GM12878 (cell line): ENCODE measurements around the gene PTPRM. TPM values are rescaled to one million over a fixed set of nuclear protein-coding genes. Genes with fewer than 3 reads are reported as not detected.

Source experiments
- ATAC-seq: fragments of 200-7000 bp; cut with Tn5 transposase; 3 replicates; pipeline ENCODE4 v1.9.1; 2020; ENCODE audit warnings: mild to moderate bottlenecking, moderate library complexity
- BruUV-seq: library from RNA; stranded (reverse); fragments of 400-500 nt; replicated peaks from 2 replicates; lab custom pipeline; 2021; lab: Mats Ljungman, UMichigan
- CTCF ChIA-PET: fragments of 300-600 bp; sonication (Branson Sonifier 250); formaldehyde crosslinking; extraction: SDS; loops from one replicate; lab custom pipeline; 2021; ENCODE audit warnings: inconsistent platforms; lab: Yijun Ruan, JAX
- POLR2A ChIA-PET: fragments of 350-600 bp; formaldehyde crosslinking; extraction: SDS; loops from one replicate; lab custom pipeline; 2021; ENCODE audit warnings: inconsistent platforms; lab: Charles Lee
- RAD21 ChIA-PET: fragments of 300-600 bp; sonication (Branson Sonifier 250); formaldehyde crosslinking; loops from one replicate; lab custom pipeline; 2023; ENCODE audit warnings: antibody characterized with exemption; ENCODE audit not compliant: unreplicated experiment; lab: Charles Lee
- SMC1A ChIA-PET: fragments of 300-600 bp; sonication (Branson Sonifier 250); formaldehyde crosslinking; loops from one replicate; lab custom pipeline; 2023; ENCODE audit not compliant: unreplicated experiment, uncharacterized antibody; lab: Charles Lee
- DNase-seq: peaks from one replicate; pipeline ENCODE4 v3.0.0-alpha.2; 2011; ENCODE audit warnings: low read depth, low spot score
- FAIRE-seq: peaks from 3 replicates; lab custom pipeline; 2011; peaks lifted over from hg19 to GRCh38; lab: Jason Lieb, UNC
- H2AFZ ChIP-seq: 2 replicates; pipeline ENCODE4 v1.6.0; 2011; ENCODE audit warnings: low read depth, low read length, control low read depth; ENCODE audit not compliant: control insufficient read depth
- H3K27ac ChIP-seq: 2 replicates; pipeline ENCODE4 v1.5.1; 2011; ENCODE audit warnings: control low read depth; ENCODE audit not compliant: control insufficient read depth, insufficient read depth
- H3K27me3 ChIP-seq, 2 experiments: replicated peaks in 1 of 2; 2 replicates each; pipeline versions ENCODE4 v1.6.0 to v1.6.1; 2011; ENCODE audit warnings: low read length in 1 of 2; ENCODE audit not compliant: control insufficient read depth in 2 of 2, insufficient read depth in 2 of 2
- H3K36me3 ChIP-seq, 2 experiments: 2 replicates each; pipeline ENCODE4 v1.5.1; 2011; ENCODE audit warnings: low read length in 1 of 2; ENCODE audit not compliant: control insufficient read depth in 2 of 2, insufficient read depth in 2 of 2
- H3K4me1 ChIP-seq: 2 replicates; pipeline ENCODE4 v1.6.1; 2011; ENCODE audit warnings: mild to moderate bottlenecking, low read length, moderate library complexity, mixed read lengths; ENCODE audit not compliant: control insufficient read depth, insufficient read depth
- H3K4me2 ChIP-seq: 2 replicates; pipeline ENCODE4 v1.6.0; 2011; ENCODE audit warnings: control low read depth; ENCODE audit not compliant: control insufficient read depth, insufficient read depth
- H3K4me3 ChIP-seq: fragments of 200-600 bp; sonication (generic); 2 replicates; pipeline ENCODE4 v1.5.1; 2016
- H3K79me2 ChIP-seq: 2 replicates; pipeline ENCODE4 v1.6.0; 2011; ENCODE audit warnings: low read length; ENCODE audit not compliant: control insufficient read depth, insufficient read depth
- H3K9ac ChIP-seq: 2 replicates; pipeline ENCODE4 v1.8.0; 2011; ENCODE audit warnings: low read length, control low read depth, mixed read lengths; ENCODE audit not compliant: control insufficient read depth, insufficient read depth
- H3K9me3 ChIP-seq: replicated peaks from 3 replicates; pipeline ENCODE4 v1.5.1; 2011; ENCODE audit warnings: mild to moderate bottlenecking, low read length; ENCODE audit not compliant: control insufficient read depth, insufficient read depth
- H4K20me1 ChIP-seq: 2 replicates; pipeline ENCODE4 v1.6.0; 2011; ENCODE audit not compliant: control insufficient read depth, insufficient read depth
- BCLAF1 ChIP-seq: fragments of 450-650 bp; IDR thresholded peaks from 2 replicates; pipeline ENCODE4 v1.6.1; 2017; ENCODE audit warnings: antibody characterized with exemption, mild to moderate bottlenecking, moderate library complexity
- ESRRA ChIP-seq: IDR thresholded peaks from 2 replicates; pipeline ENCODE4 v1.6.1; 2012; ENCODE audit warnings: mild to moderate bottlenecking, low read length, improper control_type of control experiment
- MAX ChIP-seq: IDR thresholded peaks from 2 replicates; pipeline ENCODE4 v1.6.1; 2012; ENCODE audit warnings: low read depth, low read length, improper control_type of control experiment
- NFYA ChIP-seq: IDR thresholded peaks from 2 replicates; pipeline ENCODE4 v1.6.1; 2011; ENCODE audit warnings: low read depth, mild to moderate bottlenecking, low read length, improper control_type of control experiment, borderline replicate concordance
- POLR2AphosphoS2 ChIP-seq: IDR thresholded peaks from 2 replicates; pipeline ENCODE4 v1.6.1; 2011; ENCODE audit warnings: low read depth, mild to moderate bottlenecking, low read length, improper control_type of control experiment, moderate library complexity
- RELA ChIP-seq: fragments of 450-650 bp; IDR thresholded peaks from 2 replicates; pipeline ENCODE4 v1.8.0; 2014; ENCODE audit warnings: borderline replicate concordance; ENCODE audit not compliant: partially characterized antibody
- SMARCA5 ChIP-seq: fragments of 450-650 bp; IDR thresholded peaks from 2 replicates; pipeline ENCODE4 v1.6.1; 2017; ENCODE audit warnings: mild to moderate bottlenecking
- WGBS: methylation state at CpG from one replicate; pipeline ENCODE4 v1.1.6; 2016; ENCODE audit warnings: low lambda C conversion rate; ENCODE audit not compliant: insufficient replicate concordance, insufficient coverage; ENCODE audit errors: missing lambda C conversion rate; 5-methylcytosine and 5-hydroxymethylcytosine counted together
- in situ Hi-C: fragments of 300-500 bp; cut with MboI; formaldehyde crosslinking; loops from 9 replicates; pipeline ENCODE4 v1.14.3; 2018; ENCODE audit warnings: mixed read lengths
- intact Hi-C: fragments of 100-400 bp; cut with micrococcal nuclease; formaldehyde crosslinking; loops from one replicate; pipeline ENCODE4 v1.14.2; 2022; ENCODE audit not compliant: unreplicated experiment
- polyA plus RNA-seq, 11 experiments: library from polyadenylated mRNA; depleted of rRNA in 4 of 11; unstranded in 6 of 11; stranded (reverse) in 5 of 11; fragments of >200 nt; fragmentation: Nextera tagmentation in 4 of 11; fragmentation: Illumina TruSeq in 1 of 11; extraction: Ambion mirVana in 4 of 11; extraction: Trizol in 1 of 11; gene quantifications; 1 replicate in 1 of 11; 2 replicates in 10 of 11; pipeline versions ENCODE4 v1.2.1 to v1.2.3, GENCODE V29; 2011 to 2016; ENCODE audit warnings: inconsistent platforms in 2 of 11, missing spikeins in 2 of 11, low read depth in 1 of 11
- total RNA-seq, 4 experiments: library from RNA; depleted of rRNA in 3 of 4; stranded (reverse); fragments of >200 nt in 3 of 4; fragmentation: Illumina TruSeq in 1 of 4; extraction: Trizol in 1 of 4; gene quantifications; 2 replicates each; pipeline versions ENCODE4 v1.2.1 to v1.2.3, GENCODE V29; 2013 to 2021

PTPRM gene
- total and polyA plus RNA-seq, 10 of the 15 experiments (the other 5 are each of a cell fraction or from before 2014, with no cell fraction given): 0.07 to 22.6 (median 0.60) TPM

- Histone ChIP-seq H3K27ac (no peak overlapping the region), H3K4me2 (no peak overlapping the region), H3K36me3 (no peaks in the 10 kb centered on the region), H4K20me1 (no peaks in the 10 kb centered on the region), H3K9me3 (no peaks in the 10 kb centered on the region), H3K27me3 (no peaks in the 10 kb centered on the region), H3K79me2 (no peaks in the 10 kb centered on the region), H3K9ac (no peak overlapping the region), H3K4me3 (no peak overlapping the region), H3K4me1 (no peaks in the 10 kb centered on the region), H2AFZ (no peak overlapping the region)
- ATAC-seq: no peak
- WGBS: 3% methylated on average over 3 of the region's 3 CpGs
- ChIA-PET RAD21 (no interaction called here), CTCF (no interaction called here), POLR2A (no interaction called here), SMC1A (no interaction called here)
- FAIRE-seq: no peak
- DNase-seq: no peak
- no peak for TF ChIP-seq SMARCA5
- no peak for TF ChIP-seq ESRRA
- TF ChIP-seq NFYA: no peak
- no peak for TF ChIP-seq POLR2AphosphoS2
- no peak for TF ChIP-seq MAX
- no peak for TF ChIP-seq BCLAF1
- TF ChIP-seq RELA: no peak
- BruUV-seq: no TSS peak
- in situ Hi-C loops: no loop called here
- intact Hi-C loops: no loop called here
These were observed 117.8 kb downstream of the PTPRM start for GRCh38 chr18:7684966-7685365.
